GM12873 (cell line): Measurements from ENCODE around the gene RNPC3.
A peak's percentile ranks its signal among the peaks of the same experiment; 100 is the strongest.

Experiments used
- CTCF ChIP-seq: IDR thresholded peaks from 2 replicates; pipeline ENCODE4 v1.5.1; 2012; ENCODE audit warnings: low read depth, mild to moderate bottlenecking, moderate library complexity, low read length, control low read depth; ENCODE audit not compliant: insufficient read depth; ENCODE audit errors: missing control alignments

RNPC3 gene

GRCh38 chr1:103525607-103526507 is at the start of gene RNPC3:
Gene RNPC3, plus strand, starts transcription at chr1:103525699. Its CDS starts 372 bp downstream, at chr1:103526071.
- TF ChIP-seq CTCF, result peak; percentile 16

- TF ChIP-seq CTCF, result no peak
These were observed 48.4 kb upstream of the RNPC3 start for GRCh38 chr1:103477101-103477500.

- TF ChIP-seq CTCF, result no peak
These were observed 35.6 kb upstream of the RNPC3 start for GRCh38 chr1:103489935-103490334.

- TF ChIP-seq CTCF, result no peak
These were observed 33.4 kb upstream of the RNPC3 start for GRCh38 chr1:103492003-103492625.

- no peak for TF ChIP-seq CTCF
These were observed 29.4 kb upstream of the RNPC3 start for GRCh38 chr1:103496014-103496635.

GRCh38 chr1:103497404-103497803 is 28.1 kb upstream of the RNPC3 start:
- TF ChIP-seq CTCF, result no peak

GRCh38 chr1:103509250-103509649 is 16.2 kb upstream of the RNPC3 start:
- TF ChIP-seq CTCF, result no peak
